ENCODE results near the gene HORMAD2.
A peak's percentile ranks its signal among the peaks of the same experiment; 100 is the strongest.

HORMAD2 gene

GRCh38 chr22:30170129-30170528, 89.9 kb downstream of the HORMAD2 start:
- DNase-seq = no peak

DNA sequence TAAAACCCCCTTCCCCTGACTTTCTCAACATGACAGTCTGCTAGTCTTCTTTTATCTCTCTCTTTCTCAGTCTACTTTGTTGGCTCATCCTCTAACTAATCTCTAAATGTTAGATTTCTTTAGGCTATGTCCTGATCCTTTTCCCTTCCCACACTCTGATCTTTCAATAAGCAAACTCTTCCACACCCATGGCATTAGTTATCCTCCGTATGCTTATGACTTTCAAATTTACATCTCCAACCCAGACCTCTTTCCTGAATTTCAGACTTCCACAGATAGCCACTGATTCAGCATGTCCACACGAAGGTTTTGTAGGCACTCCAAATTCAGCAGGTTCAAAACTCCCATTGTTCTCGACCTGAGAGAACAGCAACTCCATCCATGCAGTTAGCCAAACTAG, 90.7 kb downstream of the HORMAD2 start:
- DNase-seq = no peak

DNA sequence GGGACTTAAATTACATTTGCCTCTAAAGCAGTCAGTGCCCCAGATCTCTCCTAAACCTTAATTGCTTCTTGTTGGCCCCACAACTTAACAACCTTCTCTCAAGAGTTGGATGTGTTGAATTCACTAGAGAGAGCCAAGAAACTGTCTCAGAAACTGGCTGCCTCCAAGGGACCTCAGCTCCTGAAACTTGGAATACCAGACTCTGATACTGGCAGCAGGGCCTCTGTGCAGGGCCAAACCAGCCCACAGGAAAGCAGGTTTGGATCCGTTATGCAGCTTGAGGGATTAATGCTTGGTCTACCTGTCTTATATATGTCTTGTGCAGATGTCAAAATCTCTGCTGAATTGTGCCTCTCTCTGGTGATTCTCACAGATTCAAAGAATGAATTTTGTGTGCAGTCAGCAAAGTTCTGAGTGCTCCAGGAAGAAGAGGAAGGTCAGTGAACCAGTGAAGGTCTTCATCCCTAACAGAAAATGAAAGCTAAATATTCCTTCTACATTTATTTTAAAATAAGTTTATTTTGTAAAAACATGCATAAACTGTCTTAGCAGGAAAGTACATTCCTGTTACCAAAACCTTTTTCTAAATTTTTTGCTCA, 95.5 kb downstream of the HORMAD2 start:
- DNase-seq = no peak

- no peak for DNase-seq
Measured at GRCh38 chr22:30176431-30176830, 96.2 kb downstream of the HORMAD2 start.

DNA sequence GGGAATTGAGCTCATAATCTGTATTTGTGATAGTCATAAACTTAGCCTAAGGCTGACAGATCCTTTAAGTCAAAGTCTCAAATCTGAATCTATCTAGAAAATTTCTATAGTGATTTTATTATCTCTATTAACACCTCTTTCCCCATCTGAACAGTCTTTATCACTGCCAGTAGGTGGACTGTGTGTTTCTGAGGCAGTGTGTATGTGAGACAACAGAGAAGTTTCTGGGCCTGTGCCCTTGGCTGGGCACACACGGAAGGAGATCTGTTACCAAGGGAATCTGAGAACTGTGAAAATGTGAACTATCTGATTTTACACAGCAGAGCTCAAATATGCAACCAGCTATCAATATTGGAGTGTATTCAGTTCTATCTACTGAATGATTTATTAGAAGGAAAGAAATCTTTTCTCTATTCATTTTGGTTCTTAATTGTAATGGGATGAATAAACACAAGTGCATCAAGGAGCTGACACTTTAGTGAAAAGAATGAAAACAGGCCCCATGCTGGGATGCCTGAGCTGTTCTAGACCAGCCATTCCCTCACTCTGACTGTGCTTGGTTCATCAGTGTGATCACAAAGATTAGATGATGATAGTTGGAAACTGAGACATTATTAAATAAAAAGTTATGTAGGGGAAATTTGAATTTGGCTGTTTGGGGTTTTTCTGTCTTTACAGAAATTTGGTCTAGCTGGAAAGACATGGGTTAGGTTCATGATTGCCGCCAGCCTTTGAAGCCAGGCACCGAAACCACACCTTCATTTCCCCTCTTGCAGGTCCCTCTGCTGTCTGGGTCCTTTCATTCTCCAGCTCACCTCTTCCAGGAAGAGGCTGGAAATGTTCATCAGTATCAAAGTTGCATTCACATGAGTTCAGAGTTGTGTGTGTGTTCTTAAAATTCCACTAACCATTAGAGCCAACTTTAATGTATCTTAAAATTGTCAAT, 98.2 kb downstream of the HORMAD2 start:
- DNase-seq = no peak

- no peak for DNase-seq
Measured at GRCh38 chr22:30180616-30181015, 100.4 kb downstream of the HORMAD2 start.

DNA sequence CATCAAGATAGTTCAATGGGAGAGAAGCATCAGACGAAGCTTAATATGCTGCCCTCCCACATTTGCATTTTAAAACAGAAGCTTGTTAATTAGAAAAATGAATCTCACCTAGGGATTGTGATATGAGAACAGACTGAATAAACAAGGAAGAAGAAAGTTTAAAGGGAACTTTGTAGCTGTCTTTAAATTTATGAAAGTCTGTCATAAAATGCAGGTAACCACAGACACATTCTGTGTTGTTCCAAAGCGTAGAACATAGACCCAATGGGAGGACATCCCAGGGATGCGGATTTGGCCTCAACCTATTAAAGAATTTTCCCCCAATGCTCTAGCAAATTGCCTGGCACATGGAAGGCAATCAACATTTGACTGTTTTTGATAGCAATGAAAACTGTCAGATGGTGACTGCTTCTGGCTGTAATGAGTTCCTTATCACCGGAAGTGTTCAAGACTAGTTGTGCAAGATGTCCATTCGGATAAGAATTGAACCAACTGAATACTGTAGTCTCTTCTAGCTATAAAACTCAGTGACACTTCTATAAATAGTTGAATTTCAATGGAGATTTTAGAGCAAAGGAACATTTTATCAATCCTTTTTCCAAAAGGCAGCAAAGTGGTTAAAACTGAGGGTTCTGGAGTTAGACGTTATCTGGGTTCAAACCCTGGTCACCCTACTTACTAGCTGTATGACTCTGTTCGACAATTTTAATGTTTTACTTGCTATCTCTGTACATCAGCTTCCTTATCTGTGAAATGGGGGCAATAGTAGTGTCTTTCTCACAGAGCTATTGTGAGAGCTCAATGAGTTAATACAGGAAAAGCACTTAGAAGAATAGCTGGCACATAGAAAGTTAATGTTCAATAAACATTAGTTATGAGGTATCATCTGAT, 101.4 kb downstream of the HORMAD2 start:
- DNase-seq = no peak

GRCh38 chr22:30182350-30182745, 102.1 kb downstream of the HORMAD2 start:
- no peak for DNase-seq

- no peak for DNase-seq
Measured at GRCh38 chr22:30182815-30183214, 102.6 kb downstream of the HORMAD2 start.

DNA sequence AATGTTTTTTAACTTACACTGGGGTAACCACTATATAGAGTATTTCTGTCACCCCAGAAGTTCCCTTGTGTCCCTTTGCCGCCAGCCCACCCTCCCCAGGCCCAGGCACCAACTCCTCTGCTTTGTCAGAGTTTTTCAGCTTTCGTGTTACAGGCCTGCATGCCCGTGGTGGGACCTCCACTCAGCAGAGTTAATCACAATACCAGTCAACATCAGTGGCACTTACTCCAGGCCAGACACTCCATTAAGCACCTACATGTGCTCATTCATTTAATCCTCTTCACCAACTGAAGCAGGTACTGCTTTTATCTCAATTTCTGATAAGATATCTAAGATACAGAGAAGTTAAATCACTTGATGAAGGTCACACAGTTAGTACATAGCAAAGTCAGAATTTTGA, 103.0 kb downstream of the HORMAD2 start:
- no peak for DNase-seq

- no peak for DNase-seq
Measured at GRCh38 chr22:30183861-30184278, 103.6 kb downstream of the HORMAD2 start.

- DNase-seq = no peak
Measured at GRCh38 chr22:30185129-30185528, 104.9 kb downstream of the HORMAD2 start.

DNA sequence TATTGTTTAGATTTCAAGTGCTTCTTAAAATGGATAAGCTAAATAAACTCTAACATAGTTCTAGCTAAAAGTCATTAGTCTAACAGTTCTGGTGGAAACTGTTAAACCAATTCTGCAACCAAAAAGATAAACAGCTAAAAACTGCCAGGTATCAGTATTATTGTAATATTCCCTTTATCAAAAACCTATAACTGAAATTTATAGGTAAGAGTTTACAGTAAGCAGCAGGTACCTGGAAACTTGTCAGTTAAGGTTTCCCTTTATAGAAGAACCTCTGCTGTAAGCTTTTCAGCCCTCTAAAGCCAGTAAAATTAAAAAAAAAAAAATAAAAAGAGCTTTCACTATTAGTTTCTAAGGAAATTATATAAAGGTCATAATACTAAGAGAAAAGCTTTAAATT, 105.3 kb downstream of the HORMAD2 start:
- DNase-seq = no peak

DNA sequence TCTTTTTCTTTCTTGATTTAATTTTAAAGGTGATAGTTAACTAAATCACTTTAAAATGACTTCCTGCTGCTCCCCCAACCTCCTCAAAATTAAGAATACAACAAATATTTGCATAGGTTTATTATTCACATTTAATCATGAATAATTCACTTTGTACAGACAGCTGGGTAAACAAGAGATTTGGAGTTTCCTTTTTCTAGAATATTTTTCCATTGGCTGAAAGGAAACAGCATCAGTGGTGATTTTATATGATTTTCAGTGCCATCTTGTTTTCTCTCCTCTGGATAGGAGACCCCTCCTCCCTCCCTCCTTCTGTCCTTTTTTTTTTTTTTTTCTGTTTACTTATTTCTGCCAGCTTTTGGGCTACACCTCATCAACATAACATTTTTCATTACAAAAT, 105.8 kb downstream of the HORMAD2 start:
- DNase-seq = peak; percentile 31

DNA sequence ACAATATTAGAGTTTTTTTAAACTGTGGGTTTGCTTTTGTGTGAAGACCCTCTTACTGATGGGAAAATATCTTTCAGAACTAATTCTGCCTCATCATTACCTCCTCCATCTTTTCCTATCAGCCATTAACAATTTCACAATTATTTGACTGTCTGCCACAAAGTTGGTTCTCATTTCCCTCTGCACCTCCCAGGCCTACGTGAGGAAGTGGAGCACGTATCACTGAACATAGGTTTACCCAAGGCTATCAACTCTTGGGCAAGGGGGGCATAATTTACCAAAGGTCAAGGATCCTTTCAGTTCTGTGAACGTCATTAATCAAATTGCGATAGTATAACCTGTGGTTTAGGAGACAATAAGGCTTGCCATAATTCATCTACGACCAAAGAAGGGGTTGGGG, 106.2 kb downstream of the HORMAD2 start:
- DNase-seq = no peak

DNA sequence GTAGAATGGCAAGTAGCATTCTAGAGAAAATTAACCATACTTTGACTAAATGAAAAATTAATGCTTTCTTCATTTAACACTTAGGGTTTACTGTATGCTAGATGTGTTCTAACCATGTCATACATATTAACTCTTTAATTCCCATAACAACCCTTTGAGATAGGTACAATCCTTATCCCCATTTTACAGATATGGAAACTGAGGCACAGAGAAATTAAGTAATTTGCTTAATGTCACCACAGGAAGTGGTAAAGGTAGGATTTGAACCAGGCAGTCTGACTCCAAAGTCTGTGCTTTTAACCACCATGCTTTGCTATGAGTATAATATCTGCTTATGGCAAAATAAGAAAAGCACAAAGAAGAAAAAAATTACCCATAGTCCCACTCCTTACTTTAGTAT, 106.8 kb downstream of the HORMAD2 start:
- no peak for DNase-seq

- DNase-seq = no peak
Measured at GRCh38 chr22:30187529-30188407, 107.5 kb downstream of the HORMAD2 start.

GRCh38 chr22:30188911-30189310, 108.6 kb downstream of the HORMAD2 start:
- DNase-seq = no peak

DNA sequence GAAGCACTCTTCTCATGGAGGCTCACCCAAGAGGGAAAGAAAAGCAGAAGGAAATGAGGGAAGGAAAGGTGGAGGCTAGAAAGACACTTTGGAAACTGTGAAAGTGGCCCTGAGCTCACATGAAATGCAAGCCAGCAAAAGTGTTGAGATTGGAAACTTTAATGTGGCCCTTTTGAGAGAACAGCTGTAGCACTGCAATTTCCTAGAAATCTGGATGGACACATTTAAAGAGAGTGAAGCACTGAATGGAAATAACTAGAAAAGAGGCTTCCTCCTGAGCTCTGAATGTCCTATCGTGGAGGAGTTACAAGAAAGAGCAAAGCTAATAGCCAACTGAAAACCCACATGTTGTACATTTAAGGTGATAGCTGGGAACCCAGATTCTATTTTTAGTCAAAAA, 110.3 kb downstream of the HORMAD2 start:
- no peak for DNase-seq

DNA sequence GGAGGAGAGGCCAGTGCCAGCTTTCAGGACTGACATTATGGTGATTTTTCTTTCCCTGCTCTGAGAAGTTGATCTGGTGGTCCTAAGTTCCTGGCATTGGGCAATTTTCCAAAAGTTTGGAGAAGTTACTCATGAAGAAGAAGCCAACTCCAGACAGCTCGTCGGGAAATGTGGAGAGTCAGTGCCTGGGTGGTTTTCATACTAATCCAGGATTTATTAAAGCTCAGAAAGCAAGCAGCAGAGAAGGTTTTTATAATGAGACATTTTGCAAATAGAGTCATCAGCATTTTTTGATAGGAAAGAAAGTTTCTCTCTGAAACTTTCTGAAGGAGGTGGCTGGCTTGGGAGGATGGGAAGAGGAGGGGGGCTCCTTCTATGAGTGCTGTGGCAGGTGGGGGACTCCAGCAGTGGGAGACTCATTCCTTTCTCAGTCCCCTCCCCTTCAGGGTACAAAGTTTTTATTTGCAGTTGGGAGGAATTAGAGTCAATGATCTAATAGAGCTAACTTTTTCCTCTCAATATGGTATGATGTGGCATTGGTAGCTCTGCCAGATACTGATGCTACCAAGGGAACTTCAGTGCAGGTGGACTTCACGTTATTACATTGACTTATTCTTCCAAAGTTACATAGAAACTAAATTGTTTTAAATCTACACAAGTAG, 110.9 kb downstream of the HORMAD2 start:
- DNase-seq = no peak

GRCh38 chr22:30192427-30192826, 112.2 kb downstream of the HORMAD2 start:
- no peak for DNase-seq

Data from NCI-H2081 treated with DMSO at 0.1 percent for 48 hours (cell line).